ENCODE results near the gene MAP3K3. TPM values are rescaled to one million over a fixed set of nuclear protein-coding genes. Genes with fewer than 3 reads are reported as not detected.

The MAP3K3 gene
- total and polyA plus RNA-seq, 2 donors (not counting 3 experiments of a cell fraction or from before 2014, with no cell fraction given) = 56.6 to 81.0 TPM

DNA sequence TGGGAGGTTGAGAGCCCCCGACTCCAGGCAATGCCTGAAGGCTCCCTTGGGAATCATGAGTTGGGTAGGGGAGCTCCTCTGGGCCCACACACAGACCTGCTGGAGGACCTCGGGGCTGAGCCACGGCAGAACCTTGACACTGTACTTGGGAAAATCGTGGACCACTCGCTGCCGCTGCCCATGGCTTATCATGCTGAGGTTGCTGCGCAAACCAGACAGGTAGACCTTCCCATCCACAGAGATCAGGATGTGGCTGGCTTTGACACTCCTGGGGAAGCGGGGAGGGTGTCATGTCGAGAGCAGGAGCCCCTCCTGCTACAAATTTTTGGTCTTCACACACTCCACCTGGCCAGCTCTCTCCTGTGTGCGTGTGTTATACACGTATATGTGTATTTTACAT, 84.9 kb downstream of the MAP3K3 start:
- Histone ChIP-seq H3K9ac (replicated peaks; ENCODE audit: extremely low read depth, insufficient read depth, low read length) (no peak overlapping the region), H3K79me2 (ENCODE audit: control insufficient read depth, insufficient read depth, low read length) (peaks cover under 1% of the 10 kb centered on the region), H3K27me3 (ENCODE audit: control insufficient read depth in 2 of 2, insufficient read depth in 2 of 2, low read length in 2 of 2) (no peaks in the 10 kb centered on the region), H3K9me3 (replicated peaks; ENCODE audit: control insufficient read depth, insufficient read depth, low read length) (no peaks in the 10 kb centered on the region), H3K36me3 (ENCODE audit: control insufficient read depth in 2 of 2, extremely low read depth in 1 of 2, insufficient read depth in 2 of 2, low read length in 2 of 2) (peaks cover 0 to 23% of the 10 kb centered on the region in 2 experiments), H2AFZ (ENCODE audit: low read depth, low read length) (no peak overlapping the region), H3K4me2 (ENCODE audit: insufficient read depth, low read length) (no peak overlapping the region), H3K4me3 (replicated peaks in 1 of 3; ENCODE audit: insufficient read depth in 1 of 3, low read depth in 1 of 3, low read length in 3 of 3) (no peak overlapping the region), H3K9me1 (replicated peaks; ENCODE audit: control insufficient read depth, extremely low read depth, insufficient read depth, low read length) (no peaks in the 10 kb centered on the region), H3K4me1 (ENCODE audit: control insufficient read depth, extremely low read depth, insufficient read depth, low read length) (peaks cover 8% of the 10 kb centered on the region), H4K20me1 (replicated peaks; ENCODE audit: control insufficient read depth, extremely low read depth, insufficient read depth, low read length) (no peaks in the 10 kb centered on the region), H3K27ac (ENCODE audit: insufficient read depth, low read depth, low read length) (no peak overlapping the region)
- dilution Hi-C loops (cut with MboI; ENCODE audit: extremely low pct_ligation_motif_present, low sequenced_read_pairs) (no loop called here), intact Hi-C loops (cut with micrococcal nuclease) (no loop called here)
- FAIRE-seq (no peak), DNase-seq (ENCODE audit: low read depth, low spot score) (no peak)
- CTCF ChIA-PET = no interaction called here
- POLR2A ChIA-PET = no interaction called here
- no TSS peak for BruUV-seq (replicated peaks)
- TF ChIP-seq CTCF (IDR thresholded peaks at IDR 0.05; ENCODE audit: extremely low read depth in 1 of 2, insufficient read depth in 1 of 2, low read depth in 1 of 2, low read length in 2 of 2) (no peak), POLR2A (IDR thresholded peaks at IDR 0.05; ENCODE audit: low read depth, low read length) (no peak), EZH2 (IDR thresholded peaks at IDR 0.05; ENCODE audit: borderline replicate concordance, low read depth, low read length, severe bottlenecking) (no peak), JUN (IDR thresholded peaks at IDR 0.05; ENCODE audit: borderline replicate concordance, insufficient read depth, insufficient read length, low read depth) (no peak), GATA2 (IDR thresholded peaks at IDR 0.05; ENCODE audit: insufficient read depth, insufficient read length, low read depth, low read length) (no peak), FOS (IDR thresholded peaks at IDR 0.05; ENCODE audit: borderline replicate concordance, insufficient read depth, low read length) (no peak), MYC (IDR thresholded peaks at IDR 0.05; ENCODE audit: low read depth, low read length) (no peak), POLR2AphosphoS5 (IDR thresholded peaks at IDR 0.05; ENCODE audit: insufficient read depth, low read depth, low read length) (no peak)
- TF ChIP-seq, protein P1, sequence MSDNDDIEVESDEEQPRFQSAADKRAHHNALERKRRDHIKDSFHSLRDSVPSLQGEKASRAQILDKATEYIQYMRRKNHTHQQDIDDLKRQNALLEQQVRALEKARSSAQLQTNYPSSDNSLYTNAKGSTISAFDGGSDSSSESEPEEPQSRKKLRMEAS (IDR thresholded peaks at IDR 0.05; ENCODE audit: insufficient read depth, insufficient read length) = no peak
